GM10847 (cell line): ENCODE measurements around the gene PRKG1.

ENCODE experiments used
- POLR2A ChIP-seq: IDR thresholded peaks from 2 replicates; pipeline ENCODE4 v1.6.1; 2011; ENCODE audit not compliant: insufficient read length; ENCODE audit errors: extremely low read depth

PRKG1 gene

DNA sequence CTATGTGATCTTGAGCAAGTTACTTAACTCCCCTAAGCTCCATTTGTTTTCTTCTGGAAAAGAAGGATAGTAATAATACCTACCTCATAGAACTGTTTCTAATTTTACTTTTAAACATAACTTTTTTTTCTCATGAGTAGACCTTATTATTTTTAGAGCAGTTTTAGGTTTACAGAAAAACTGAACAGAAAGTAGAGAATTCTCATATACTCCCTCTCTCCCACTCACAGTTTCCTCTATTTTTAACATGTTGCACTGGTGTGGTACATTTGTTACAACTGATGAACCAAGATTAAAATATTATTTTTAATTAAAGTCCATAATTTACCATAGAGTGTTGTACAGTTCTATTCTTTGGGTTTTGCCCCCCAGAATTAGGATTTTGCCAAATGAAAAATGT lies 846.4 kb downstream of the PRKG1 start:
- TF ChIP-seq POLR2A: no peak

GRCh38 chr10:51924359-51924758 lies 850.1 kb downstream of the PRKG1 start:
- TF ChIP-seq POLR2A: no peak

GRCh38 chr10:51926337-51926736 lies 852.0 kb downstream of the PRKG1 start:
- TF ChIP-seq POLR2A: no peak

DNA sequence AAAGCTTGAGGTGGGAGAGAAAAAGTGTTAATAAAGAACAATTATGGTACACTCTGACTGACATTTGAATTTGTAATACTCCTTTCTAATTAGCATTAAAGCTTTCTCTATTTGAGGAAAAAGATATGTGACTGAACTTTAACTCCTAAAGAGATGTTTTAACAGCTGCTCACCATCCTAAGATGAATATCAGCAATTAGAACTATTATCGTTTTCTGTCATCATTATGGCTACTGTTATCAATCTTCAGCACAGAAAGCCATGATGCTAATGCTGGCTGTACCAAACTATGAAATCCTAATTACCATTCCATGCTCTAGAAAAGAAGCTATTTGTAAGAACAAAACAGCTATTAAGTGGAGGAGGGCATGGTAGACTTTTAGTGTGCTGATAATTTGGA lies 853.9 kb downstream of the PRKG1 start:
- no peak for TF ChIP-seq POLR2A

DNA sequence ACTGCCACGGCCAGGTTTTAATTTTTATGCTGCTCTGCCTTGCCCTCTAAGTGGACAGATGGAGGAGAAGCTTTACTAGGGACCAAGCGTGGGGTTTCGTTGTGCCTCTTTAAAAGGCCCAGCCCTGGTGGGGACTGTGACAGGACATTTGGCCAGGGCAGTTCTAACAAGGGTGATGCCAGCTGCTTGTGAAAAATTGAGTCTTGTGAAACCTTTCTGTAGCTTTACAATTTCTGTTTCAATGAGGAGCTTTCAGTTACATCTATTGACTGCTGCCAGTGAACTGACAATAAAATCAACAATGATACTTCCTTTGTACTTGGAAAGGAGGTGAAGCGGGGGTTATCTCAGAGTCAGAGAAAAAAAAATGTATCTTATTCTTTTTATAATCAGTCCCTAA lies 858.2 kb downstream of the PRKG1 start:
- TF ChIP-seq POLR2A: no peak

DNA sequence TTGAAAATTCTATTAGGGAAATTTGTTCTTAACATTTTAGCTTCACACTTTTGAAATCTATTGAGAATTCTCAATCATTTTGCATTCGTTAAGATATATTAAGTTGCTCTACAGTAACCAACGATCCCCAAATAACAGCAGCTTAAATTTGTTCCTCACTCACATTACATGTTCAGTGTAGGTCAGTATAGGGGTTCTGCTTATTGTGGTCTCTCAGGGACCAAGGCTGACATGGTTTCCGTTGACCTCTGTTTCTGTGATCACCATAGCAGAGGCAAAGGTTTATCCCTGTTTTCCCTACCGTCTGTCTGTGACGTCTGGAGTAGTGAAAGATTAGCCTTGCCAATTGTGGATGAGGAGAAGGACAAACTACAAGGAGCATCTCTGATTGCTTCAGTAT lies 860.1 kb downstream of the PRKG1 start:
- no peak for TF ChIP-seq POLR2A

DNA sequence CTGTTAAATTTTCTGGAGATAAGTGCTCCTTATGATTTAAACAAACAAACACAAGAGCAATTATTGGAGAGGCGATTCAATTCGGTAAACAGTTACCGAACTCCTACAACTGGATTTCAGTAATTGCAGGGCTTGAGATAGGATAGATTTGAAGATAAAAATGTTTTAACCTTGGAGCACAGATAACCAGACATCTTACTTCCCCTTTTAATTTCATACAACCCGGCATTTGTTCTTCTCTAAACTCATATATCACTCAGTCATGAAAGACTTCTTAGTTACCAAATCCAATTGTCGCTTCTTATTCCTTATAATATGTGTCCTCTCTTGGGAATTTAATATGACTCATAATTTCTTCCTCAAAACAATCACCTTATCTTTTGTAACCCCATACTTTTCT lies 861.1 kb downstream of the PRKG1 start:
- no peak for TF ChIP-seq POLR2A

- TF ChIP-seq POLR2A: no peak
Observed at GRCh38 chr10:51937308-51938140, 863.2 kb downstream of the PRKG1 start.

- no peak for TF ChIP-seq POLR2A
Observed at GRCh38 chr10:51950371-51950995, 876.2 kb downstream of the PRKG1 start.

DNA sequence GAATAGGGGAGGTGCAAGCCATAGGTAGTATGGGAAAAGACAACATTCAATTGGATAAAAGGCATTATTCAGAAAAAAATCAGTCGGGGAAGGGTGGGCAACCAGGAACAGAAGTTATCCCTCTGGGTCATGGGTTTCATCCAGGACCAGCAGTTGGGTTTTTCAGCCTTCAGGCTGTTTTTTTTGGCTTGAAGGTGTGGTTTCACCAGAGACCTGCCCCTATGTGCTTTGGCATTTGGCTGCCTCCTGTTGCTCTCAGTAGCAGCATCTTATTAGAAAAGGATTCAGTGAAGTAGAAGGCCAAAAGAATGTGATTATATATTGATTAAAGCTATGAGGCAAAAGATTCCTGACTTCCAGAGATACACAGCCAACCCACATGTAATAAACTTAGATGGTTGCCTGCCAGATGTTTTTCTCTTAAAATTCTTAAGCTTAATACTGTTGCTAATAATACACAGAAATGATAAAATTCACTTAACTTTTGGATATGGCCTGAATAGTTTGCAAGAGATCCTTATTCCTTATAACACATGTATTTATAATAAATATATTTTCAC lies 876.8 kb downstream of the PRKG1 start:
- no peak for TF ChIP-seq POLR2A

- TF ChIP-seq POLR2A: no peak
Observed at GRCh38 chr10:51951601-51952000, 877.3 kb downstream of the PRKG1 start.

GRCh38 chr10:51952056-51952455 lies 877.8 kb downstream of the PRKG1 start:
- TF ChIP-seq POLR2A: no peak

GRCh38 chr10:51955696-51956095 lies 881.4 kb downstream of the PRKG1 start:
- no peak for TF ChIP-seq POLR2A

- no peak for TF ChIP-seq POLR2A
Observed at GRCh38 chr10:51956822-51957221, 882.5 kb downstream of the PRKG1 start.

DNA sequence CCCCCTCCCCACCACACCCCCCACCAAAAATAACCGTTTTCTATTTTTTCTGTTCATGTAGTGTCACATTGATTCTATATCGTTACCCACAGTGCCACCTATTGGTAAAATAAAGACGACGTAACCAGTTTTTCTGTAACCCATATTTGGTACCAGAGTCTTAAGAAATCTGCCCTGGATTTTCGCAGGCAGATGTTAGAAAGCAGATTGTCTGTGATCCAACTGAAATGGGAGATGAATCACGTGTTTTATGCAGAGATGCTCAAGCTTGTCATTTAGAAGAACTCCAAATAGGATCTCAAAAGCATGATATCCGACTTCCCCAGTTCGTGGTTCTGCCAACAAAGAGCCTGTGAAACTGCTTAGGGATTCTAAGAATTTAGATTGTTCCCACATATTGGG lies 886.2 kb downstream of the PRKG1 start:
- TF ChIP-seq POLR2A: no peak

DNA sequence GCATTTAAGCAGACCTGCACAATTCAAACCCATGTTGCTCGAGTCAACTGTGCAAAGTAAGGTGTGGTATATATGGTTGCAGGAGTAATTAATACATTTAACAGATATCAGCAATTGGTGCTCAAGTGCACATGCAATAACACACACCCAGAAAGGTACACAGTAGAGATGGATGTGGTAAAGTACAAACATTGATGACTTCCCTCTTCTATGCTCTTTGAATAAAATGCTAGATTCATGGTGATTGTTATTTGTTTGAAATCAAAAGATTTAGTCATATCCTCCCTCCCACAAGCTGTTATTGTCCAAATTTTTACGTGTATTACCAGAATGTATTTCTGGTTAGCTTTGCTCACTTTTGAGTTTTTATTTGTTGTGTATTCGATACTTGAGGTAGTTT lies 887.1 kb downstream of the PRKG1 start:
- no peak for TF ChIP-seq POLR2A
